ENCODE measurements around the gene ESYT3.

ESYT3 gene

GRCh38 chr3:138463724-138464490, 29.5 kb downstream of the ESYT3 start:
- Histone ChIP-seq H3K4me1 (ENCODE audit: control insufficient read depth, insufficient read depth, low read length) (no peaks in the 10 kb centered on the region), H3K4me3 (ENCODE audit: low read depth, low read length) (no peak overlapping the region), H3K9me3 (ENCODE audit: control insufficient read depth, insufficient read depth, low read depth, low read length) (no peaks in the 10 kb centered on the region), H3K27ac (ENCODE audit: extremely low read depth, low read depth, low read length) (no peak overlapping the region), H3K36me3 (ENCODE audit: control insufficient read depth in 2 of 2, insufficient read depth in 1 of 2, low read length in 2 of 2) (no peaks in the 10 kb centered on the region)
- no peak for TF ChIP-seq ZNF366 (tag by site-specific recombination; conservative IDR thresholded peaks at IDR 0.05)
- TF ChIP-seq KLF16 (tag by site-specific recombination; IDR thresholded peaks at IDR 0.05) = no peak
- no peak for TF ChIP-seq ZNF514 (tag by site-specific recombination; IDR thresholded peaks at IDR 0.05)
- TF ChIP-seq ZSCAN16 (tag by site-specific recombination; IDR thresholded peaks at IDR 0.05) = no peak
- no peak for TF ChIP-seq MEIS1 (CRISPR knock-in tag; IDR thresholded peaks at IDR 0.05; ENCODE audit: borderline replicate concordance)
- TF ChIP-seq SETDB1 (IDR thresholded peaks at IDR 0.05; ENCODE audit: insufficient read length, low read length) = no peak
- TF ChIP-seq, protein P1, sequence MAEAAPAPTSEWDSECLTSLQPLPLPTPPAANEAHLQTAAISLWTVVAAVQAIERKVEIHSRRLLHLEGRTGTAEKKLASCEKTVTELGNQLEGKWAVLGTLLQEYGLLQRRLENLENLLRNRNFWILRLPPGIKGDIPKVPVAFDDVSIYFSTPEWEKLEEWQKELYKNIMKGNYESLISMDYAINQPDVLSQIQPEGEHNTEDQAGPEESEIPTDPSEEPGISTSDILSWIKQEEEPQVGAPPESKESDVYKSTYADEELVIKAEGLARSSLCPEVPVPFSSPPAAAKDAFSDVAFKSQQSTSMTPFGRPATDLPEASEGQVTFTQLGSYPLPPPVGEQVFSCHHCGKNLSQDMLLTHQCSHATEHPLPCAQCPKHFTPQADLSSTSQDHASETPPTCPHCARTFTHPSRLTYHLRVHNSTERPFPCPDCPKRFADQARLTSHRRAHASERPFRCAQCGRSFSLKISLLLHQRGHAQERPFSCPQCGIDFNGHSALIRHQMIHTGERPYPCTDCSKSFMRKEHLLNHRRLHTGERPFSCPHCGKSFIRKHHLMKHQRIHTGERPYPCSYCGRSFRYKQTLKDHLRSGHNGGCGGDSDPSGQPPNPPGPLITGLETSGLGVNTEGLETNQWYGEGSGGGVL (tag by site-specific recombination; IDR thresholded peaks at IDR 0.05) = no peak
- no peak for TF ChIP-seq ZNF529 (tag by site-specific recombination; IDR thresholded peaks at IDR 0.05; ENCODE audit: insufficient replicate concordance)
- no peak for TF ChIP-seq ZNF791 (tag by site-specific recombination; IDR thresholded peaks at IDR 0.05)
- ChIA-PET POLR2A (no interaction called here), CTCF (interaction anchor here (1.0 to 1.8 kb wide), 2 partner anchors 15 to 47 kb away, joined by 3 to 5 read pairs; no protein-coding TSS in a partner anchor)

GRCh38 chr3:138464491-138464860, 30.1 kb downstream of the ESYT3 start:
- H3K4me3 ChIP-seq (ENCODE audit: low read depth, low read length) = no peak overlapping the region
- H3K9me3 ChIP-seq (ENCODE audit: control insufficient read depth, insufficient read depth, low read depth, low read length) = no peaks in the 10 kb centered on the region
- TF ChIP-seq ZNF449 (tag by site-specific recombination; IDR thresholded peaks at IDR 0.05) (no peak), SCRT2 (tag by site-specific recombination; IDR thresholded peaks at IDR 0.05) (no peak), ZNF175 (tag by site-specific recombination; IDR thresholded peaks at IDR 0.05) (no peak), ZNF580 (tag by site-specific recombination; IDR thresholded peaks at IDR 0.05) (no peak), WT1 (tag by site-specific recombination; IDR thresholded peaks at IDR 0.05) (no peak), ZNF544 (tag by site-specific recombination; IDR thresholded peaks at IDR 0.05) (no peak), ZNF473 (tag by site-specific recombination; IDR thresholded peaks at IDR 0.05) (no peak), ZSCAN23 (tag by site-specific recombination; IDR thresholded peaks at IDR 0.05) (no peak)
- no peaks in the 10 kb centered on the region for H3K36me3 ChIP-seq (ENCODE audit: control insufficient read depth in 2 of 2, insufficient read depth in 1 of 2, low read length in 2 of 2)
- CTCF ChIA-PET = interaction anchor here (1.0 to 1.8 kb wide), 2 partner anchors 15 to 47 kb away, joined by 3 to 5 read pairs; no protein-coding TSS in a partner anchor
- POLR2A ChIA-PET = no interaction called here
- no peak overlapping the region for H3K27ac ChIP-seq (ENCODE audit: extremely low read depth, low read depth, low read length)
- no peaks in the 10 kb centered on the region for H3K4me1 ChIP-seq (ENCODE audit: control insufficient read depth, insufficient read depth, low read length)

DNA sequence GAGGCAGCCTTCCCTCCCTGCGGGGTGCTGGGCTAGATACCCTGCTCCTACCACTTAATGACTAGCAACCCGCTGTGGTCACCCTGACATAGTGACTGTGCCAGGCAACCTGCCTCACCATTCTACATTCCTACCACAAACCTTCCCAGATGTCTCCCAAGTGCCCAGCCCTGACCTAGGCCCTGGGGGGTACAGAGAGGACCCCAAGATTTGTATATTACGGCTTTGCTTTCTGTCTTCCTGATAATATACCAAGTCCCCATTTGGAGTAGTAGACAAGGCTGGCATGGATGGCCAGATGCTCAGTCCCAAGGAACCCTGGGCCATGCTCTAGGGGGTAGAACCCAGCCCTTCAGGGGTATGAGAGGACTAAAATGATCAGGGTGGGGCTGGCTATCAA, 31.0 kb downstream of the ESYT3 start:
- CTCF ChIA-PET = interaction anchor here (0.7 kb wide), 1 partner anchor 14 kb away, joined by 3 read pairs; no protein-coding TSS in a partner anchor
- POLR2A ChIA-PET = no interaction called here
- TF ChIP-seq ZNF677 (tag by site-specific recombination; IDR thresholded peaks at IDR 0.05) (no peak), ZFHX2 (tag by site-specific recombination; conservative IDR thresholded peaks at IDR 0.05) (no peak), ZNF792 (tag by site-specific recombination; IDR thresholded peaks at IDR 0.05) (no peak), ZNF202 (tag by site-specific recombination; IDR thresholded peaks at IDR 0.05; ENCODE audit: borderline replicate concordance) (no peak), ZNF791 (tag by site-specific recombination; IDR thresholded peaks at IDR 0.05) (no peak), ZNF561 (tag by site-specific recombination; IDR thresholded peaks at IDR 0.05; ENCODE audit: borderline replicate concordance) (no peak), TCF7L2 (IDR thresholded peaks at IDR 0.05; ENCODE audit: borderline replicate concordance, low read depth, low read length) (no peak), ZNF266 (tag by site-specific recombination; IDR thresholded peaks at IDR 0.05; ENCODE audit: low read depth) (no peak)
- TF ChIP-seq, protein P2, sequence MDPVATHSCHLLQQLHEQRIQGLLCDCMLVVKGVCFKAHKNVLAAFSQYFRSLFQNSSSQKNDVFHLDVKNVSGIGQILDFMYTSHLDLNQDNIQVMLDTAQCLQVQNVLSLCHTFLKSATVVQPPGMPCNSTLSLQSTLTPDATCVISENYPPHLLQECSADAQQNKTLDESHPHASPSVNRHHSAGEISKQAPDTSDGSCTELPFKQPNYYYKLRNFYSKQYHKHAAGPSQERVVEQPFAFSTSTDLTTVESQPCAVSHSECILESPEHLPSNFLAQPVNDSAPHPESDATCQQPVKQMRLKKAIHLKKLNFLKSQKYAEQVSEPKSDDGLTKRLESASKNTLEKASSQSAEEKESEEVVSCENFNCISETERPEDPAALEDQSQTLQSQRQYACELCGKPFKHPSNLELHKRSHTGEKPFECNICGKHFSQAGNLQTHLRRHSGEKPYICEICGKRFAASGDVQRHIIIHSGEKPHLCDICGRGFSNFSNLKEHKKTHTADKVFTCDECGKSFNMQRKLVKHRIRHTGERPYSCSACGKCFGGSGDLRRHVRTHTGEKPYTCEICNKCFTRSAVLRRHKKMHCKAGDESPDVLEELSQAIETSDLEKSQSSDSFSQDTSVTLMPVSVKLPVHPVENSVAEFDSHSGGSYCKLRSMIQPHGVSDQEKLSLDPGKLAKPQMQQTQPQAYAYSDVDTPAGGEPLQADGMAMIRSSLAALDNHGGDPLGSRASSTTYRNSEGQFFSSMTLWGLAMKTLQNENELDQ (tag by site-specific recombination; IDR thresholded peaks at IDR 0.05; ENCODE audit: low read depth) = no peak

More for the DNA sequence above, 31.0 kb downstream of the ESYT3 start:
- Histone ChIP-seq H3K36me3 (ENCODE audit: control insufficient read depth in 2 of 2, insufficient read depth in 1 of 2, low read length in 2 of 2) (no peaks in the 10 kb centered on the region), H3K4me3 (ENCODE audit: low read depth, low read length) (no peak overlapping the region), H3K9me3 (ENCODE audit: control insufficient read depth, insufficient read depth, low read depth, low read length) (no peaks in the 10 kb centered on the region), H3K27ac (ENCODE audit: extremely low read depth, low read depth, low read length) (no peak overlapping the region), H3K4me1 (ENCODE audit: control insufficient read depth, insufficient read depth, low read length) (no peaks in the 10 kb centered on the region)
